Caco-2 (cell line): ENCODE results near the gene MCAT. TPM values are rescaled to one million over a fixed set of nuclear protein-coding genes. Genes with fewer than 3 reads are reported as not detected.
"Not testable (repeated sequence)": the region's sequence is repeated elsewhere in the genome, so short reads cannot be mapped to it uniquely, and the experiment has no call there.

Experiments
- BruUV-seq: library from RNA; stranded (reverse); fragments of 400-500 nt; replicated peaks from 2 replicates; lab custom pipeline; 2021; lab: Mats Ljungman, UMichigan
- CTCF ChIA-PET: fragments of 300-600 bp; sonication (Branson Sonifier 250); formaldehyde crosslinking; loops from one replicate; lab custom pipeline; 2022; ENCODE audit warnings: antibody characterized with exemption; lab: Charles Lee
- POLR2A ChIA-PET: fragments of 300-600 bp; sonication (Branson Sonifier 250); formaldehyde crosslinking; loops from one replicate; lab custom pipeline; 2022; ENCODE audit warnings: antibody characterized with exemption; lab: Charles Lee
- DNase-seq, 2 experiments: peaks; one replicate each; pipeline versions ENCODE4 v3.0.0 to v3.0.0-alpha.2; 2020 to 2022
- H3K27me3 ChIP-seq: replicated peaks from 2 replicates; pipeline ENCODE4 v1.6.0; 2011; ENCODE audit warnings: low read length; ENCODE audit not compliant: control insufficient read depth, insufficient read depth
- H3K36me3 ChIP-seq: 2 replicates; pipeline ENCODE4 v1.5.1; 2011; ENCODE audit warnings: low read length; ENCODE audit not compliant: control insufficient read depth, insufficient read depth
- H3K4me1 ChIP-seq: fragments of 250-450 bp; sonication (Bioruptor Pico); 2 replicates; pipeline ENCODE4 v1.5.1; 2020; ENCODE audit warnings: mild to moderate bottlenecking
- H3K4me3 ChIP-seq: 2 replicates; pipeline ENCODE4 v1.5.1; 2011; ENCODE audit warnings: low read depth, mild to moderate bottlenecking, control low read depth, low read length
- H3K9me3 ChIP-seq: fragments of 250-450 bp; sonication (Bioruptor Pico); 2 replicates; pipeline ENCODE4 v1.5.1; 2020; ENCODE audit warnings: mild to moderate bottlenecking, moderate library complexity
- H3K27ac Mint-ChIP-seq: one replicate; pipeline ENCODE4 v1.8.0; 2022; ENCODE audit warnings: mixed read lengths; ENCODE audit not compliant: unreplicated experiment
- H3K27me3 Mint-ChIP-seq: one replicate; pipeline ENCODE4 v1.8.0; 2022; ENCODE audit warnings: mixed read lengths; ENCODE audit not compliant: insufficient read depth, unreplicated experiment
- H3K36me3 Mint-ChIP-seq: one replicate; pipeline ENCODE4 v1.8.0; 2022; ENCODE audit warnings: mild to moderate bottlenecking, mixed read lengths; ENCODE audit not compliant: insufficient read depth, unreplicated experiment
- H3K4me1 Mint-ChIP-seq: one replicate; pipeline ENCODE4 v1.8.0; 2022; ENCODE audit warnings: low read depth, mixed read lengths; ENCODE audit not compliant: unreplicated experiment
- H3K4me3 Mint-ChIP-seq: one replicate; pipeline ENCODE4 v1.8.0; 2022; ENCODE audit warnings: mild to moderate bottlenecking, moderate library complexity, mixed read lengths; ENCODE audit not compliant: unreplicated experiment
- H3K9me3 Mint-ChIP-seq: one replicate; pipeline ENCODE4 v1.8.0; 2022; ENCODE audit warnings: mixed read lengths; ENCODE audit not compliant: unreplicated experiment
- intact Hi-C: fragments of 100-400 bp; cut with micrococcal nuclease; formaldehyde crosslinking; loops from one replicate; pipeline ENCODE4 v1.10.0; 2022; ENCODE audit not compliant: unreplicated experiment
- total RNA-seq: library from RNA; stranded (reverse); gene quantifications from 2 replicates; pipeline ENCODE4 v1.2.3, GENCODE V29; 2022
- TF ChIP-seq, protein P1 (sequence below), 2 experiments: fragments of 200-600 bp in 1 of 2; IDR thresholded peaks; 1 replicate in 1 of 2; 2 replicates in 1 of 2; pipeline versions ENCODE4 v1.5.1 to v1.8.0; 2011 to 2022; ENCODE audit warnings: antibody characterized with exemption in 1 of 2, control low read depth in 1 of 2, inconsistent platforms in 1 of 2, low read depth in 1 of 2, low read length in 1 of 2, mild to moderate bottlenecking in 1 of 2, moderate library complexity in 1 of 2; ENCODE audit not compliant: insufficient read depth in 1 of 2, severe bottlenecking in 1 of 2, unreplicated experiment in 1 of 2

Gene MCAT
- total RNA-seq, 1 experiment from 2014 or later = 23.5 TPM

DNA sequence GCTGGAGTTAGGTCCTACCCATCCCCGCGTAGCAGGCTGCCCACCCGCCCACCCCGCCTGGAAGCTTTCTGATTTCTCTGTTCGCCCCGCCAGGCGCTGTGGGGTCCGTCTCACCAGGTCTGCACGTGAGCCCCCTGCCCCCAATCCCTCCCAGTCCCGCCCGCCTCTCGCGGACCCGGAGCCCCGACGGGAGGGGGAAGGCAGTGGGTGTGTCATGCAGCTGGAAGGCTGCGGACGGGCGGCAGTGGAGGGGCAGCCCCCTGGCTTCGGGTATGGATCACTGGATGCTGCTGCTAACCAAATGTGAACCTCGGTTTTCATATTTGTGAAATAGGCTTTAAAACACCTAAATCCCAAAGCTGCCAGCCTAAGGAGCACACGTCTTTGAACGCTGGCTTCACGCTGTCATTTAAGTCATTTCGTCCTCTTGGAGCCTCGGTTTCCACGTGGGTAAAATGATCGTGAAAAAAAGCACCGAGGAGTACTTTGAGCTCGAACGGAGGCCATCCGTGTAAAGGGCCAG lies 33.2 kb downstream of the MCAT start:
- Histone ChIP-seq H3K27me3 (no peaks in the 10 kb centered on the region), H3K36me3 (no peaks in the 10 kb centered on the region), H3K4me3 (peak overlapping the region; percentile 87), H3K9me3 (no peaks in the 10 kb centered on the region), H3K4me1 (peaks cover 9% of the 10 kb centered on the region)
- DNase-seq = no peak
- Mint-ChIP-seq H3K36me3 (peaks cover 9% of the 10 kb centered on the region), H3K4me1 (peaks cover 12% of the 10 kb centered on the region), H3K9me3 (no peaks in the 10 kb centered on the region), H3K4me3 (peak overlapping the region; percentile 76), H3K27ac (no peak overlapping the region), H3K27me3 (no peaks in the 10 kb centered on the region)
- ChIA-PET CTCF (interaction anchor here (1.0 to 1.6 kb wide), 2 partner anchors 20 to 122 kb away, joined by 4 read pairs; no protein-coding TSS in a partner anchor), POLR2A (no interaction called here)
- BruUV-seq = no TSS peak
- TF ChIP-seq, protein P1, sequence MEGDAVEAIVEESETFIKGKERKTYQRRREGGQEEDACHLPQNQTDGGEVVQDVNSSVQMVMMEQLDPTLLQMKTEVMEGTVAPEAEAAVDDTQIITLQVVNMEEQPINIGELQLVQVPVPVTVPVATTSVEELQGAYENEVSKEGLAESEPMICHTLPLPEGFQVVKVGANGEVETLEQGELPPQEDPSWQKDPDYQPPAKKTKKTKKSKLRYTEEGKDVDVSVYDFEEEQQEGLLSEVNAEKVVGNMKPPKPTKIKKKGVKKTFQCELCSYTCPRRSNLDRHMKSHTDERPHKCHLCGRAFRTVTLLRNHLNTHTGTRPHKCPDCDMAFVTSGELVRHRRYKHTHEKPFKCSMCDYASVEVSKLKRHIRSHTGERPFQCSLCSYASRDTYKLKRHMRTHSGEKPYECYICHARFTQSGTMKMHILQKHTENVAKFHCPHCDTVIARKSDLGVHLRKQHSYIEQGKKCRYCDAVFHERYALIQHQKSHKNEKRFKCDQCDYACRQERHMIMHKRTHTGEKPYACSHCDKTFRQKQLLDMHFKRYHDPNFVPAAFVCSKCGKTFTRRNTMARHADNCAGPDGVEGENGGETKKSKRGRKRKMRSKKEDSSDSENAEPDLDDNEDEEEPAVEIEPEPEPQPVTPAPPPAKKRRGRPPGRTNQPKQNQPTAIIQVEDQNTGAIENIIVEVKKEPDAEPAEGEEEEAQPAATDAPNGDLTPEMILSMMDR (IDR thresholded peaks at IDR 0.05; ENCODE audit: insufficient read depth in 1 of 2, low read depth in 1 of 2, low read length in 1 of 2, severe bottlenecking in 1 of 2, unreplicated experiment in 1 of 2) = no peak
- intact Hi-C loops = no loop called here

DNA sequence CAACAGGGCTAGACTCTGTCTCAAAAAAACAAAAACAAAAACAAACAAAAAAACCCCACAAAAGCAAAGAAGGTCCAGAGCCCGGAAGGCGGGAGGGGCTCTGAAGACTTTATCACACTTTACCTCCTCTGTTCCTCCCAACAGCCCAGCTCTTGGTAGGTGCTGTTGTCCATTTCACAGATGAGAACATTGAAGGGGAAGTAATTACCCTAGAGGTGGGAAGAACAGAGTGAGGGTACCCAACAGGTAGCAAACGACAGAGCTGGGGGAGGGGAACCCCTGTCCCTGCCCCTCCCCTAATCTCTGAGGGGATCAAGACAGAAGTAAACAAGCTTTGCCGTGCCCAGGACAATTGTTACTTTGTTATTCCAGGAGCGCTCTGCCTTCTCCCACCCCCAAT lies 33.7 kb downstream of the MCAT start:
- Histone ChIP-seq H3K9me3 (no peaks in the 10 kb centered on the region), H3K27me3 (no peaks in the 10 kb centered on the region), H3K4me3 (no peak overlapping the region), H3K4me1 (peaks cover 14% of the 10 kb centered on the region), H3K36me3 (no peaks in the 10 kb centered on the region)
- DNase-seq = no peak
- BruUV-seq = no TSS peak
- Mint-ChIP-seq H3K36me3 (peaks cover 6% of the 10 kb centered on the region), H3K9me3 (no peaks in the 10 kb centered on the region), H3K4me1 (peaks cover 15% of the 10 kb centered on the region), H3K4me3 (no peak overlapping the region), H3K27ac (no peak overlapping the region), H3K27me3 (no peaks in the 10 kb centered on the region)
- intact Hi-C loops = no loop called here
- ChIA-PET POLR2A (interaction anchor here (0.5 kb wide), 1 partner anchor 254 kb away, joined by 5 read pairs; no protein-coding TSS in a partner anchor), CTCF (no interaction called here)
- TF ChIP-seq, protein P1 (IDR thresholded peaks at IDR 0.05; ENCODE audit: insufficient read depth in 1 of 2, low read depth in 1 of 2, low read length in 1 of 2, severe bottlenecking in 1 of 2, unreplicated experiment in 1 of 2) = no peak

DNA sequence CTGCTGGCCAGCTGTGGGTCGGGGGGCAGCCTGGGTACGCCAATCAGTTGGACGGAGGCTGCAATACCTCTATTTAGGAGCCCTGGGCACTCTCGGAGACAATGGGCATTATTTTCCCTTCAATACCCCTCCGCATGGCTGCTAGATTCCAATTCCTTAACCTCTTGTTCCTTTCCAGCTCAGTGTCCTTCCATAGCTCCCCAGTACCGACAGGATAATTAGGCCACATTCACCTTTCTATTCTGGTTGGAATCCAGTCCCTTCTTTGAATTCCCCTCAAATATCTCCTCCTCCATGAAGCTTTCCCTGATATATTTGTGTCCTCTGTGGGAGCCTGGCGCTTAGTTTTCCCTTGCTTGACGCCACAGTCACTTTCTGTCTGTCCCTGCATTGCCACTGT lies 36.9 kb downstream of the MCAT start:
- peaks cover 9% of the 10 kb centered on the region for H3K36me3 Mint-ChIP-seq
- no peaks in the 10 kb centered on the region for H3K36me3 ChIP-seq
- no peaks in the 10 kb centered on the region for H3K9me3 ChIP-seq
- no peak overlapping the region for H3K4me3 ChIP-seq
- no peaks in the 10 kb centered on the region for H3K27me3 Mint-ChIP-seq
- H3K27ac Mint-ChIP-seq = no peak overlapping the region
- BruUV-seq = no TSS peak
- DNase-seq = no peak
- ChIA-PET CTCF (no interaction called here), POLR2A (no interaction called here)
- peaks cover 29% of the 10 kb centered on the region for H3K4me1 ChIP-seq
- intact Hi-C loops = no loop called here
- no peak overlapping the region for H3K4me3 Mint-ChIP-seq
- TF ChIP-seq, protein P1 (IDR thresholded peaks at IDR 0.05; ENCODE audit: insufficient read depth in 1 of 2, low read depth in 1 of 2, low read length in 1 of 2, severe bottlenecking in 1 of 2, unreplicated experiment in 1 of 2) = no peak
- no peaks in the 10 kb centered on the region for H3K9me3 Mint-ChIP-seq
- H3K27me3 ChIP-seq = no peaks in the 10 kb centered on the region
- peaks cover 24% of the 10 kb centered on the region for H3K4me1 Mint-ChIP-seq

DNA sequence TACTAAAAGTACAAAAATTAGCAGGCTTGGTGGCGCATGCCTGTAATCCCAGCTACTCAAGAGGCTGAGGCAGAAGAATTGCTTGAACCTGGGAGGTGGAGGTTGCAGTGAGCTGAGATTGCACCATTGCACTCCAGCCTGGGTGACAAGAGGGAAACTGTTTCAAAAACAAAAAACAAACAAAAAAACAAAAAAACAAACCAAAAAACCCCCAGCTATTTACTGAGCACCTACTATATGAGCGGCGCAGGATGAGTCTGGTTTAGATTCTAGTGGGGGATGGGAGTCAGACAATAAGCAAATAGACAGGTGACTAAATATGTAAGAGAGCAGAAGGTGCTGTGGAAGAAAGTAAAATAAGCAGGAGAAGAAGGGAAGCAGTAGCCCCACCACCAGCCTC lies 38.2 kb downstream of the MCAT start:
- H3K36me3 ChIP-seq, BruUV-seq, H3K27me3 Mint-ChIP-seq, H3K9me3 Mint-ChIP-seq, H3K4me3 Mint-ChIP-seq, POLR2A ChIA-PET, DNase-seq, H3K9me3 ChIP-seq, H3K27me3 ChIP-seq, H3K4me3 ChIP-seq: not testable (repeated sequence)
- peaks cover 40% of the 10 kb centered on the region for H3K4me1 ChIP-seq
- CTCF ChIA-PET = interaction anchor here (0.8 kb wide), 1 partner anchor 124 kb away, joined by 3 read pairs; no protein-coding TSS in a partner anchor
- Mint-ChIP-seq H3K27ac (peak overlapping the region; percentile 92), H3K36me3 (peaks cover 14% of the 10 kb centered on the region), H3K4me1 (peaks cover 31% of the 10 kb centered on the region)
- intact Hi-C loops = loop anchor here (1.0 to 2.0 kb wide), 2 partner anchors 16 to 110 kb away; partner anchors contain the start of gene TTLL1

DNA sequence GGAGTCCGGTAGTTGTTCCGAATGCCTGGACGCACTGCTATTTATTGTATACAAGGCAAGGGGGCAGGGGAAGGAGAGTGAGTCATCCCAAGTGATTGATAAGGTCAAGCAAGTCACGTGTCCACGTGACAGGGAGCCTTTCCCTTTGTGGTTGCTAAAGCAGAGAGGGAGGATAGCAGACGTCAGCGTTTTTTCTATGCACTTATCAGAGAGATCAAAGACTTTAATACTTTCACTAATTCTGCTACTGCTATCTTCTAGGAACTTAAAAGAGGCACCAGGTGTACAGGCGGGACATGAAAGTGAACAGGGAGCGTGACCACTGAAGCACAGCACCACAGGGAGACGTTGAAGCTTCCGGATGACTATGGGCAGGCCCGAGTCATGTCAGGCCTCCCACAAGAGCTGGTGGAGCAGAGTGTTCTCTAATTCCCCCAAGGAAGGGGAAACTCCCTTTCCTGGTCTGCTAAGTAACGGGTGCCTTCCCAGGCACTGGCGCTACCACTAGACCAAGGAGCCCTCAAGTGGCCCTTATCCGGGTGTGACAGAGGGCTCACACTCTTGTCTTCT lies 39.1 kb downstream of the MCAT start:
- H3K27me3 ChIP-seq, H3K9me3 Mint-ChIP-seq, H3K36me3 ChIP-seq, H3K4me3 ChIP-seq, H3K27me3 Mint-ChIP-seq, POLR2A ChIA-PET, BruUV-seq, H3K9me3 ChIP-seq: not testable (repeated sequence)
- Mint-ChIP-seq H3K4me3 (peak overlapping the region; percentile 73), H3K36me3 (peaks cover 14% of the 10 kb centered on the region), H3K27ac (peak overlapping the region; percentile 92), H3K4me1 (peaks cover 31% of the 10 kb centered on the region)
- intact Hi-C loops = loop anchor here (1.0 to 2.0 kb wide), 2 partner anchors 15 to 109 kb away; partner anchors contain the start of gene TTLL1
- H3K4me1 ChIP-seq = peaks cover 40% of the 10 kb centered on the region
- peak; percentile 90 to 94 for DNase-seq
- CTCF ChIA-PET = interaction anchor here (0.6 to 0.8 kb wide), 2 partner anchors 49 to 125 kb away, joined by 3 to 5 read pairs; no protein-coding TSS in a partner anchor
